GM03348 (cell line): ENCODE measurements around the gene RNASE11.
"Not testable (repeated sequence)": the region's sequence is repeated elsewhere in the genome, so short reads cannot be mapped to it uniquely, and the experiment has no call there.

ENCODE experiments used
- DNase-seq: peaks from one replicate; pipeline ENCODE4 v3.0.0; 2012; ENCODE audit warnings: low spot score

RNASE11 gene

GRCh38 chr14:20587489-20588154 is at the start of gene RNASE11:
RNASE11 (minus strand) TSS chr14:20588001.
- DNase-seq, result no peak

GRCh38 chr14:20632831-20633691 is 45.3 kb upstream of the RNASE11 start:
- DNase-seq, result peak; percentile 68

- no peak for DNase-seq
Observed at GRCh38 chr14:20632448-20632830, 44.6 kb upstream of the RNASE11 start.

- DNase-seq, result peak; percentile 71
Observed at GRCh38 chr14:20631880-20632389, 44.1 kb upstream of the RNASE11 start.

GRCh38 chr14:20631023-20631879 is 43.5 kb upstream of the RNASE11 start:
- peak; percentile 18 for DNase-seq

- DNase-seq, result no peak
Observed at GRCh38 chr14:20630340-20631022, 42.7 kb upstream of the RNASE11 start.

GRCh38 chr14:20628063-20628854 is 40.5 kb upstream of the RNASE11 start:
- DNase-seq, result no peak

- DNase-seq, result no peak
Observed at GRCh38 chr14:20627346-20628027, 39.7 kb upstream of the RNASE11 start.

- DNase-seq, result no peak
Observed at GRCh38 chr14:20626274-20626673, 38.5 kb upstream of the RNASE11 start.

GRCh38 chr14:20624495-20625070 is 36.8 kb upstream of the RNASE11 start:
- peak; percentile 74 for DNase-seq

- DNase-seq, result no peak
Observed at GRCh38 chr14:20623798-20624197, 36.0 kb upstream of the RNASE11 start.

- DNase-seq, result no peak
Observed at GRCh38 chr14:20622816-20623291, 35.1 kb upstream of the RNASE11 start.

- DNase-seq, result no peak
Observed at GRCh38 chr14:20620798-20621478, 33.1 kb upstream of the RNASE11 start.

GRCh38 chr14:20619688-20620087 is 31.9 kb upstream of the RNASE11 start:
- DNase-seq, result not testable (repeated sequence)

GRCh38 chr14:20618271-20618749 is 30.5 kb upstream of the RNASE11 start:
- no peak for DNase-seq

GRCh38 chr14:20617138-20618003 is 29.6 kb upstream of the RNASE11 start:
- DNase-seq, result no peak

GRCh38 chr14:20615996-20616395 is 28.2 kb upstream of the RNASE11 start:
- no peak for DNase-seq
